ENCODE measurements around the gene PTPRR. TPM values are rescaled to one million over a fixed set of nuclear protein-coding genes. Genes with fewer than 3 reads are reported as not detected.

PTPRR gene
- total RNA-seq, 1 donor from 2014 or later: not detected

DNA sequence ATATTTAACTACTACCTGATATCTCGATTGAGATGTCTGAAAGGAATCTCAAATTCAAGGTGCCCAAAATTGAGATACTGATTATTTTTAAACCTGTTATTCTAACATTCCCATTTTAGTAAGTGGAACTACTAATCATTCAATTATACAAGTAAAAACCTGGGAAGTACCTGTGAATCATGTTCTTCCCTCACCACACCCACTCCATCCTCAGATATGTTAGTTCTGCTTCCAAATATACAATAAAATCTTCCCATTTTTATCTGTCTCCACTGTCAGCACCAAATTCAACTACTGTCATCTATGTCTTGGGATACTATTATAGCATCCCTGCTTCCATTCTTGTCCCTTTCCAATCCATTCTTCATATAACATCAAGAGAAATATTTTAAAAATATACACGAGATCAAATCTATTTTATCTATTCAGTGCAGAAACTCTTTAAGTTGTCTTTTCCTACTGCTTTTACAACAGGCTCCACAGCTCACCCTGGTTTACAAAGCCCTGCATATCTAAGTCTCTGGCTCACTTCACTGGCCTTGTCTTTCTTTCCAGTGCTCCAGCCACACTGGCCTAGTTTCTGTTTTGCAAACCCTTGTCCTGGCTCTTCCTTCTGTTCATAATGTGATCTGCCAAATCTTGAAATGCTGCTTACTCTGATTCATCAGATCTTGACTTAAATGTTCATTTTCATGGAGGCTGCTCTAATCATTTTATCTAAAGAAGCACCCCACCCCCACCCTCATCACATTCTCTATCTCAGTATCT is 122.3 kb downstream of the PTPRR start:
- intact Hi-C loops (cut with micrococcal nuclease): no loop called here

DNA sequence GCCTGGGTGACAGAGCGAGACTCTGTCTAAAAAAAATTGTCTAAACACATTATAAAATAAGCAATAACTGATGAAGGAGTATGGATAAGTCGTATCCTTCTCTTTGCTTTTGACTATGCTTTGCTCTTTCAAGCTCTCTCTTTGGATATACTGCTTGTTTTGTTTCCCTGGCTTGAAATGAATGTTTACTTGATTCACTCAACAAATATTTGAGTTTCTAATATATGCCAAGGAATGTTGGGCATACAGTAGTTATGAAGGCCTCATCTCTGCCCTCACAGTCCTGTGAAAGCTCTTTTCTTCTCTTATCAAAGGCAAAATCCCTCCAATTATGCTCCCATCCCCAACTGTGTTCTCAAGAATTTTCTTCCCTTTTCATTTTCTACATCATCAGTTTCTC is 123.5 kb downstream of the PTPRR start:
- intact Hi-C loops (cut with micrococcal nuclease): no loop called here

DNA sequence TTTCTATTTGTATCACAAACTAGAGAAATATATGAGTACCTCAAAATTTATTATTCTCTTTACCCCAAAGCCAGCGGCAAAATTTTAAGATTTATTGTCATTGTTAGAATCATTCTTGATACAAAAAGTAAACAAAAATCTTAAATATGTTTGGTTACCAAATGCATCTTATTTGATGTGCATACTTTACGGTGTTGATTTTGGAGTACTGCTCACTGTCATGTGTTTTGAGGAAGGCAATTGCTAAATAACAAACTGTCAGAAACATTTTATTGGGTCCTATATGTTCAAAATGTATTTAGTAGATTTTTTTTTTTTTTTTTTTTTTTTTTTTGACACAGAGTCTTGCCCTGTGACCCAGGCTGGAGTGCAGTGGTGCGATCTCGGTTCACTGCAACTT is 124.9 kb downstream of the PTPRR start:
- intact Hi-C loops (cut with micrococcal nuclease): no loop called here

DNA sequence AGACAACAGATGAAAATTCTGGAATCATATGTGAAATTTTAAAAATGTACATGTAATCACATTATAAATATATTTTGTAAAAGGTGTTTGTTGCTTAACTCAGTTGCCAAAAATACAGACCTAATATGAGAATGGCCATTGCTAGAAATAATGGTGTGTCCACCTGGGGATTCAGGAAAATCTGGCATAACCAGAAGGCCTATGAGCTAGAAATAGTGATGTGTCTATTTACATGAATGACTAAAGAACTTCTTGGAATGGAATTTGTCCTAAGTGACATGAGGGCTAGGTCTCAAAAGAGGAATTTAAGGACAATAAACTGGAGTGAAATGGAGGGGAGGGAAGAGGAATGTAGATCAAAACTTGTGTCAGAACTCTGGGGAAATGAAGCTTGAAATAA is 126.4 kb downstream of the PTPRR start:
- intact Hi-C loops (cut with micrococcal nuclease): no loop called here

DNA sequence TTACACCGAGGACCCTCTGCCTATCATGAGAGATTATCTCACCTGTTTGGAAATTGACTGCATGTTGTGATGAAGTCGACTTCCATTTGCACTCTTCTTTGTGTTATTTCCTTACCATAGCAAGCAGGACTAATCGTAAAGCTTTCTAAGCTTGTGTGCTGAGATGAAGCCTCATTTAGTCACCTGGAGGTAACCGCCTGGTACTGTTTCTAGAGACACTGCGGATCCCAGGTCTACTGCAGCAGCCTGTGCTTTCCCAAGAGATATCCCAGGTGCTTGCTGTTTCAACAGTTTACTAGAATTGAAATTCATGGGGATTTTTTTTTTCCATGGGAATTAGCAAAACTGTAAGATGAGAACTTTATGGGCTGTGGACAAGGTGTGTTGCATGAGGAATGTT is 131.8 kb downstream of the PTPRR start:
- intact Hi-C loops (cut with micrococcal nuclease): no loop called here

DNA sequence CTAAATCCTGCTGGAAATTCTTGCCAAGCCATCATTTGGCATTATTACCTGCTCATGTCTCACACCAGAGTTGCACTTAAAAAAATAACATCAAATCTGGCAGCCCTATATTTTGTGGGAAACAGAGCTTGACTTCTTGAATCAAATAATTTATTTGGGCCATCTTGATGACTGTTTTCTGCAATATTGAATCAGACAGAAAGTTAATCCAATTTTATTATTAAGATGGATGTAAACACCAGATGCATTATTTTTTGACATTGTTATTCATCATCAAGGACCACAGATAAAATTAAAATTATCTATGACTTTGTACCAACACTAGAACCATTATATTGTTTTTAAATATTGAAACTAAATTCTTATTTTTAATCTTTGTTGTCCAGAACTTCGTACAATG is 132.9 kb downstream of the PTPRR start:
- intact Hi-C loops (cut with micrococcal nuclease): no loop called here

DNA sequence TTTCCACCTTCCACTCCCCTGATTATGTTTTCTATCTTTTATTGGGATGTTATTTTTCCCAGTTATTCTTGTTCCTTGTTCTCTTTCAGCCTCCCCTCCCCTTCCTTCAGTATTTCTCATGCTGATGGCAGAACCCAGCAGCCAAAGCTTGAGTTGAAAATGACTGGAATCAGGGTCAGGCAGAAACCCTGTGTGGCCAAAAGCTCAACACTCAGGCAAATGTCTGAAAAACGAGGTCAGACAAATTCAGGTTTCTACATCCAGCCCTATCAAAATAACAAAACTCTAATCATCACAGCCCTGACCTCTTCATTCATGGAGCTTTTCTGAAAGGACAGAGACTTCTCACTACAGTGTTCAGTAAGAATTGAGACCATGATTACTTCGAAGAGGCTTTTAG is 134.6 kb downstream of the PTPRR start:
- intact Hi-C loops (cut with micrococcal nuclease): no loop called here

DNA sequence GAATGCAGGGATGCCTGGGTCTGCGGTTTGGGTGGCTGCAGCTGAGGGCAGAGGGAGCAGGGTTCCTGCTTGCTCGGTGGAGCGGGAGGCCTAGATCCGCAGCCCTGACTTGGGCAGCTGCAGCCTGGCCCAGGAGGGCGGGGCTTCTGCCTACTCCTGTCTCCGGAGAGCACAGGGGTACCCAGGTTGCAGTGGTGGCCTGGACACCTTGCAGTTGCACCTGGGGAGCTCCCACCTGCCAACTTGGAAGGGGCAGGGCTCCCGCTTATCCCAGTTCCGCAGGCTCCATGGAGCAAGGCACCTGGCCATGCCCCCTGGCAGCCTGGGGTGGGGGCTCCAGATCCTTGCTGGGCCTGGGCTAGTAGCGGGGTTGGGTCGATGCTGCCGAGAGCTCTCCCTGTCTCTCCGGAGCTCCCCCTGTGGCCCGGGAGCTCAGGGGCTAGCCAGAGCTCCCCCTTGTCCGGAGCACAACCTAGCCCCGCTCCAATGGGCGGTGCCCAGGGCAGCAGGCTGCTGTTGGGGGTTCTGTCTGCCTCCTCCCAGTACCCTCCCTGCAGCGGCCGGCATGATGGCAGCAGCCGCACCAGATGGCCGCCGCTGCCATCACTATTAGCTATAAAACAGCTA is 136.4 kb downstream of the PTPRR start:
- intact Hi-C loops (cut with micrococcal nuclease): no loop called here

DNA sequence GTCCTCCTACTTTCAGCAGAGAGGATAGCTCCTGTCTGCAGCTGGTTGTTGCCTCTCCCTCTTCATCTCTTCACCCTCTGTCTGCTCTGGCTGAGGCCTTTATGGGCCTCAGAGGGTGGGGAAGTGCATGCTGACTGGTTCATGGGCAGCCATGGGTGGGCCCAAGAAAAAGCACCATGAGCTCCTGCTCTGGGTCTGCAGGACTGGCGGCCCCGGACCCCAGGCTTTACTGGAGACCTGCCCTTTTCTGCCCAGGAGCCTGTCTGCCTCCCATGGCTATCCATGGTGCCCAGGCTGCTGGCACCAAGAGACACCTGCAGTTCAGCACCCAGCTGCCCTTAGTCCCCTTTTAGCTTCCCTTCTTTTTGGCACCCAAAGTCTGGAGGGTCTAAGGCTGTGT is 137.1 kb downstream of the PTPRR start:
- intact Hi-C loops (cut with micrococcal nuclease): no loop called here

DNA sequence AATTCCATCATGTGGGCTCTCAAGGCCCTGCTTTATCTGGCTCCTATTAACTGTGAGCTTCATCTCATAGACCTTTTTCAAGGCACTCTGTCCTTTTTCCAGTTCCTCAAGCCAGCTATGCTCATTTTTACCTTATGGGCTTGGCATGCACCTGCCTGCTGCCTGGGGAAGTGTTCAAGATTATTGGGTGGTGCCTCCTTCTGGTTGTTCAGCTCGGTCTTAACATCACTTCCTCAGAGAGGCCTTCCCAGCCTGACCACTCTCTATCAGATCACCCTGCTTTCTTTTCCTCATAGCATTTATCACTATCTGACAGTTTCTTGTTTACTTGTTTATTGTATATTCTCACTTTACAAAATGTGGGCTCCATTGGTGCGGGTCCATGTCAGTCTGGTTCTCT is 141.3 kb downstream of the PTPRR start:
- intact Hi-C loops (cut with micrococcal nuclease): no loop called here

DNA sequence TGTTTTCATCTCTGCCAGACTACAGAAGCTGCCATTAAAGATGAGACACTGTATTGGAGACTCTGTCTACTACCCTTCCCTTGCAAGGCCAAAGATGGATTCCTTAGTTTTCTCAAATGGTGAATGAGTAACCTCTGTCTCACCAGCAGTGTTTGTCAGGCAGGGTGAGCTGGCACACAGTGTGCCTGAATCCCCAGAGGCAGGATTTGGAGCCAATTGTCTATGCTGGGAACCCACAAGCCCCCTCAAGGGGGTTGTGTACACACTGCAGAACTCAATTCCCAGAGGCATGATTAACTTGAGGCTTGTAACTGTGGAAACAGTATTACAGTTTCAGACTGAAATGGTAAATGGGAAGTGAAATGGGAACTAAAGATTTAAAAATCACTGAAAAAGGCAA is 146.5 kb downstream of the PTPRR start:
- intact Hi-C loops (cut with micrococcal nuclease): no loop called here

DNA sequence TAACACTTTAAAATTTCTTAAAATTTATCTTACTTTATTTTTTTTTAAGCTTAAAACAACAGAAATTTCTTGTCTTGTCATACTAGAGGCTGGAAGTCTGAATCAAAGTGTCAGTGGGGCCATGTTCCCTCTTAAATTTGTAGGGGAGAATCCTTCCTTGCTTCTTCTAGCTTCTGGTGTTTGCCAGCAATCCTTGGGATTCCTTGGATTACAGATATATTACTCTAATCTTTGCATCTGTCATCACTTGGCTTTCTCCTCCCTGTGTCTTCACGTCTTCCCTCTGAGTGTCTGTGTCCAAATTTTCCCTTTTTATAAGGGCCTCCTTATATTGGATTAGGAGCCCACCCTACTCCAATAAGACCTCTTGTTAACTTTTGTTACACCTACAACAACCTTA is 147.7 kb downstream of the PTPRR start:
- intact Hi-C loops (cut with micrococcal nuclease): no loop called here

DNA sequence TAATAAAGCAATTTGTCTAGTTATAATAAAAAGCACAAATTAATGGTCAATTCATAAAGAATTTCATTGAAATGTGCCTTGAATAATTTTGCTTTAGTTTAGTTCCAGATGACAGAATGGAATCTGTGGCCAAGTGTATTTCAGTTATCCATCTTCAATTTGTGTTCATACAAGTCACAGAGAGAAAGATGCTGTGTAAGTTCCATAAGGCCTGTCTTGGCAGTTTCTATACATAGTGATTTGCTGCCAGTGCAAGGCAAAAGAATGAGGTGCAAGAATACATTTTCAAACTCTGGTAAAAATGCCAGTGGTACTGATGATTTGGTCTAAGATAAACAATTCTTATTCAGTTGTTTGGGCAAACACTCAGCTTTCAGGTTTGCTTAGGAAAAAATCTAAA is 149.0 kb downstream of the PTPRR start:
- intact Hi-C loops (cut with micrococcal nuclease): no loop called here

DNA sequence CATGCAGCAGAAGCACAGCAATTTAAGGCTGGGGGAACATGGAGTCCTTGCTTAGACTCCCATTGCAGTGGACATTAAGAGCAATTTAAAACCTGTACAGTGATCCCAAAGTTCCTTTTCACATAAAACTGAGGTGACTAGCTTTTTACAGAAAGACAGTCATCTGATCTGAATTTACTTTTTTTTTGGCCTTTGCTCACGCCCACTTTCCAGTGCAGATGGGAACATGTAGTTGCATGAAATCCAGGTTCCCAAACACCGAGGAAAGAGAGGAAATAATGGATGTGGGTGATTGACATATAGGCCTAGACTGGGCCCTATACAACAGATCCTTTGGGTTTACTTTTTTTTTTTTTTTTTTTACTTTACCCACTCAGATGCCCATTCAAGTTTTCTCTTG is 156.9 kb downstream of the PTPRR start:
- intact Hi-C loops (cut with micrococcal nuclease): no loop called here

DNA sequence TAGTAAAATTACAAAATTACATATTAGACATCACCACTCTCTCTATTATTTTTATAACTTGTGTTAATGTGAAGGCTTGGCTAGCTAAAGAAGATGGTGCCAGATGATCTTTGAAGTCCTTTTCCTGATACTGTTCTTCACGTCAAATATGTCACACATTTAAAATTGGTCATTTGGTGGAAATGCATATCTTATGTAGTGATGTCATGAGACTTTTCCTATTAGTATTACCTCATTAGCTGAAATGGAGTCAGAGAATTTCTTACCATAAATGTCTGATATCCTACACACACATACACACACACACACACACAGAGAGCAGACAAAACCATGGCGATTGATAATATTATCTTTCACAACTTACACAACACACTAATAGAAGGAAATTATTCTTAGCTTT is 158.5 kb downstream of the PTPRR start:
- intact Hi-C loops (cut with micrococcal nuclease): no loop called here

DNA sequence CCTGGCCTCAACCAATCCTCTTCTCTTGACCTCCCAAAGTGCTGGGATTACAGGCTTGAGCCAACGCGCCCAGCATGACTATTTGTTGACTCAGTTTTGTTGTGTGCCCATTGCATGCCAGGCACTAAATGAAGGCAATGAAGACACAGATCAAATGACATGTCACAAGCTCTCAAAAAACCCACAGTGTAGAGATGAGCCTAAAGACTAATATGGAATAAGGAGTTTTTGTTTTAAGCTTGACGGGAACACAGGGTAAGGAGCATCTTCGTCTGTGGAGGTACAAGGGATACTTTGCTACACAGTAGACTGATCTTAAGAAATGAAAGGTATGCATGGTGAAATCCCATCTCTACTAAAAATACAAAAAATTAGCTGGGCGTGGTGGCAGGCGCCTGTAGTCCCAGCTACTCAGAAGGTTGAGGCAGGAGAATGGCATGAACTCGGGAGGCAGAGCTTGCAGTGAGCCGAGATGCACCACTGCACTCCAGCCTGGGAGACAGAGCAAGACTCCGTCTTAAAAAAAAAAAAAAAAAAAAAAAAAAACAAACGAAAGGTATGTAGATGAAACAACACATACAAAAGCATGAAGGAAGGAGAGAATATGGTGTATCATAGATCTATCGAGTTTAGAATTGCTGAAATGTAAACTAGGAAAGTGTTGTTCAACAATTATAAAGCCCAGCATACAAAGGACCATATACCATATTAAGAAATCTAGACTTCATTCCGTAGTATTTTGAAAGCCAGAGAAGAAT is 161.2 kb downstream of the PTPRR start:
- intact Hi-C loops (cut with micrococcal nuclease): no loop called here

DNA sequence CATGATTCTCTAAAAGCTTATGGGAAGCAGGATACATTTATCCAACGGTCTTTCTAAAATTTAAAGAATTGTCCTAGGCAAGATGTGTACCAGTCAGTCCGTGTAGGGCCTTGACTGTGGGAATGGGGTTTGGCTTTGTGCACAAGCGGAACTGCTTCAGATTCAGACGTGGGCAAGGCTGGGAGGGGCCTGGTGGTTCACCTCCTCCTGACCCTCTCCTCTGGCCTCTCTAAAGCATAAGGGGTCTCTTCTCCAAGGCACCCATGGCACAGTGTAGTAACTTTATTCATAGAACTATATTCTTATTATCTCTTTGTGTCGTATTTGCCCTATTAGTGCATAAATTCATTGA is 162.1 kb downstream of the PTPRR start:
- intact Hi-C loops (cut with micrococcal nuclease): no loop called here

DNA sequence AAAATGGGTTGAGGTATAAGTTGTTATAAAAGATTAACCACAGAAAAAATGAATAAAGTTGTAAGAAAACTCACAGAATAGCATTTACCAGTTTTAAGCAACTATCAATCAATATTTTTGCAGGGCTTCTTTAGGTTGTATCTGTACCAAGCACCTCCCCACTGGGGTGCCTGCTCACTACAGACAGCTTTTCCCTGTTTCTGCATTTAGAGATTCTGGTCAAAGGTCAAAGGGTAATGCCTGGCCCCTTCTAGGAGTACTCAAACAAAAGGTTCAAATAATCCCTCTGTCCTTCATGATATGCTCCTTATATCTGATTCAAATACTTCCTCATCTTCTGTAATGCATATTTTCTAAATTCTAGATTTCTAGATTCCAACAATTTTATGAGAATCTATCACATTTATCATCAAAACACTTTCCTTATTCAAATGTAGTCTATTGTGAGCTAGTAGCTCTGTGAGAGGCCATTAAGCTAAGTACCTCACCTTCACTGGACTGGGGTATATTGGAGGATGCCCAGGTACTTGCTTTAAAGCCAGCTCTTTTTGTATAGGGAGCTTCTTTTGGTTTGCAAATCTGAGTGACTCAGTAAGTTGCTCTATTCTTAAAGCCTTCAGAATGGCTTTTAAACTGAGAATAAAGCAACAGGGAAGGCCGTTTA is 162.6 kb downstream of the PTPRR start:
- intact Hi-C loops (cut with micrococcal nuclease): no loop called here

DNA sequence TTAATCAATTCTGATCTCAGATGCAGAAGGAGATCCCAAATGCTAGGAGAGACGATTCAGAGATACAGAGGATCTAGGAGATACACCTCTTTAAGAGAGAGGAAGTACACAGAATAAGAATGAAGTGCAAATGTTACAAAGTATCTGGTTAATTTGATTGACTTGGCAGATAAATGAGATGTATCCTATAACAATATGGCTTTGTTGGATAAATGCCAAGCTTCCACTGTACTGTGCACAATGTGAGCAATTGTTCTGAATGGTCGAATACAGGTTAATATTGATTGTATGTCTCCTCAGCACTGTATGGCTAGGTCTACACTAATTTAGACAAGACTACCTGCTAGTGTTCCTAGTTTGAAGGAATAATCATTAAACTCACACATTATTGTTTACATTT is 163.7 kb downstream of the PTPRR start:
- intact Hi-C loops (cut with micrococcal nuclease): no loop called here

DNA sequence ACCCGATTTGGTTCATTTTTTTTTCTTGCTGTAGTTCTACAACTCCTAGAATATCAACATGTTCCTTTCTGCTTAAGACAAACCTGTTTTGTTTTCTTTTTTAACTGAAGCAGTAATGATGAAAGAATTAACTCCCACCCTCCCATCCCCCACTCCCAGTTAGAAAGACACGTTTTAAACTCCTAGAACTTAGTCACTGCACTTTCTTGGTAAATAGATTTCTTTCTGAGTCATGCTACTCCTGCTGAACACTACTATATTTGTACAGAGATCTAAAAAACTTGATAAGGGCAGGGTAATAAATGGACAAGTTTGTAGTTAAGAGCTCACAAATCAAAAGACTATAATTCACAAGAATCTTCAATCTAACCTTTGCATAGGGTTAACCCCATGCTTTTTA is 164.4 kb downstream of the PTPRR start:
- intact Hi-C loops (cut with micrococcal nuclease): no loop called here

DNA sequence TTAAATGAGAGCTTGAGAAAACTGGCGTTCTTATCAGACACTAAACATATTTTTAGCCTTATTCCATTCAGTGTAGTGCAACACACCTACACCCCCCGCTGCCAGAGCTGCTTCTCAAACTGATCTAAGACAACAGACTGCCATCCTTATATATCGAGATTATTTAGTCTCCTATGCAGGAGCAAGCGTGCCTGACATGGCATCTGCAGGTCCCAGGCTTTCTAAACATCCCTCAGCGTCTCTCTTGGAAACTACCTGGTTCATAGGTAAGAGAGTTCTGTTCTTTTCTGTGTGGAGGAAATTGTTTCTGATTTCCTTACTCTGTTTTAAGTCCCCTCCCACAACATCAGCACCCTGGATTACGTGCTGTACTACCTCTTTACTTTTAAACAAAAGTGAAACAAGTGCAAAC is 166.2 kb downstream of the PTPRR start:
- intact Hi-C loops (cut with micrococcal nuclease): no loop called here

DNA sequence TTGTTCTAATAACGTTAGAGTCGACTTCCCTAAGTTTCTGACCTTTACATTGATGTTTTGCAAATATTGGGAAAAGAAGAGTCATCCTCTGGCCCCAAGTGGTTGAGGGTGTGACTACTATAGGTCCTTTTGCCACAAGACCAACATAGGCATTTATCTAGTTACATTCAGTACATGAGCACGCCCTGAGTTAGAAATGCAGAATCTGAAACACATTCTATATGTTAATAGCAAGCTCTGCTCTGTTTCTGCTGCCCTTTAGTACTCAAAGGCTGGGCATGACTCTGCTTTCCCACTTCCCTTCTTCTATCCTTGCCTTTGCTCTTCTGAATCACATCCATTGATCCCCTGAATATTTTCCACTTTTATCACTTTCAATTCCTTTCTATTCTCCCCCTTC is 168.2 kb downstream of the PTPRR start:
- intact Hi-C loops (cut with micrococcal nuclease): no loop called here

All from T-helper 2 cell treated with Interferon-gamma antibody and Interleukin-4, amounts not matched to agents 100 ng/mL and 5 ng/mL, for 36 hours (primary cell).